Heart left ventricle (tissue), 13 donors: Measurements from ENCODE around the gene THNSL1.

Source experiments
- CTCF ChIP-seq, 12 donors: fragments of 200-600 bp; sonication (generic) in 4 of 12; IDR thresholded peaks; one replicate each; pipeline versions ENCODE4 v1.5.0 to v1.8.0; 2018 to 2022; ENCODE audit warnings: antibody characterized with exemption in 12 of 12, mild to moderate bottlenecking in 5 of 12
- POLR2A ChIP-seq, 2 donors: fragments of 450-650 bp; IDR thresholded peaks; one replicate each; pipeline ENCODE4 v1.6.1; 2017; ENCODE audit warnings: antibody characterized with exemption in 2 of 2, mild to moderate bottlenecking in 2 of 2, moderate library complexity in 2 of 2
- donor health status: ischemic (EF 13 %, LVEDD 7.1; RV severe dilation, severe dysfunction).
- donor health status: DM: no; HTN: yes; CAD: no.
- donor health status: DM: no; HTN: no; CAD: no.
- donor health status: ischemic (EF 25% LVEDD 6.9; RV normal size, moderate dysfunction).
- donor health status: ischemic (EF 25% LVEDD 5.7; RV mildly dilated, moderate dysfunction).
- donor health status: ischemic (EF 35%, LVEDD 5.7; RV mildly dilated, moderate dysfunction).
- donor health status: nonischemic (EF 11% LVEDD 7.7; RV severe dilation, severe dysfunction).
- donor health status: DM: yes; HTN: yes; CAD: no.
- donor health status: PGD.
- donor health status: ischemic (EF 29% LVEDD 5.4; RV normal size, mild dysfunction).
- donor health status: nonischemic (EF 23%, LVEDD 6.1; RV moderate dilation, normal function).

- TF ChIP-seq CTCF (IDR thresholded peaks at IDR 0.05) (no peak), POLR2A (IDR thresholded peaks at IDR 0.05) (no peak)
Measured at GRCh38 chr10:24983130-24983529, 33.3 kb upstream of the THNSL1 start.
